ENCODE measurements around the gene C1orf185.

DNA sequence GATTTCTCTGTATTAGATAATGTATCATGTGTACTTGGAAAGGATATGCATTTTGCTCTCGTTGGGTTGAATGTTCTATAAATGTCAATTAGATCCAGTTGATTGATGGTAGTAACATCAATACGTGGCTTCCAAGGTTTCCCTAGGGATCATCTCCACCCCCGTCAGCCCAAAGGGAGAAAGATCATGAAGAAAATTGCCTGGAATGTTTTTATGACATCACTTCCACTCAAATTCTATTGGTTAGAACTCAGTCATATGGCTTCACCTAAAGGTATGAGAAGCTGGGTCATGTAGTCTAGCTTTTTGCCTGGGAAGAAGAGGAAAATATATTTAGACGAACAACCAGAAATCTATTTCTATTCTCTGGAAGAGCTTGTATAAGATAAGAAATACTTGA is at the start of gene C1orf185:
- TF ChIP-seq, protein P1, sequence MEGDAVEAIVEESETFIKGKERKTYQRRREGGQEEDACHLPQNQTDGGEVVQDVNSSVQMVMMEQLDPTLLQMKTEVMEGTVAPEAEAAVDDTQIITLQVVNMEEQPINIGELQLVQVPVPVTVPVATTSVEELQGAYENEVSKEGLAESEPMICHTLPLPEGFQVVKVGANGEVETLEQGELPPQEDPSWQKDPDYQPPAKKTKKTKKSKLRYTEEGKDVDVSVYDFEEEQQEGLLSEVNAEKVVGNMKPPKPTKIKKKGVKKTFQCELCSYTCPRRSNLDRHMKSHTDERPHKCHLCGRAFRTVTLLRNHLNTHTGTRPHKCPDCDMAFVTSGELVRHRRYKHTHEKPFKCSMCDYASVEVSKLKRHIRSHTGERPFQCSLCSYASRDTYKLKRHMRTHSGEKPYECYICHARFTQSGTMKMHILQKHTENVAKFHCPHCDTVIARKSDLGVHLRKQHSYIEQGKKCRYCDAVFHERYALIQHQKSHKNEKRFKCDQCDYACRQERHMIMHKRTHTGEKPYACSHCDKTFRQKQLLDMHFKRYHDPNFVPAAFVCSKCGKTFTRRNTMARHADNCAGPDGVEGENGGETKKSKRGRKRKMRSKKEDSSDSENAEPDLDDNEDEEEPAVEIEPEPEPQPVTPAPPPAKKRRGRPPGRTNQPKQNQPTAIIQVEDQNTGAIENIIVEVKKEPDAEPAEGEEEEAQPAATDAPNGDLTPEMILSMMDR (IDR thresholded peaks at IDR 0.05; ENCODE audit: low read length): no peak
- TF ChIP-seq EZH2 (IDR thresholded peaks at IDR 0.05; ENCODE audit: borderline replicate concordance, low read length): no peak
